Cortex of kidney (tissue), 1 donor: Measurements from ENCODE around the gene GABRR1.

Experiments used
- DNase-seq: peaks from one replicate; lab custom pipeline; 2025; lab: John Stamatoyannopoulos, UW

Gene GABRR1

GRCh38 chr6:89215391-89215790 lies 1.8 kb downstream of the GABRR1 start:
- DNase-seq = no peak

DNA sequence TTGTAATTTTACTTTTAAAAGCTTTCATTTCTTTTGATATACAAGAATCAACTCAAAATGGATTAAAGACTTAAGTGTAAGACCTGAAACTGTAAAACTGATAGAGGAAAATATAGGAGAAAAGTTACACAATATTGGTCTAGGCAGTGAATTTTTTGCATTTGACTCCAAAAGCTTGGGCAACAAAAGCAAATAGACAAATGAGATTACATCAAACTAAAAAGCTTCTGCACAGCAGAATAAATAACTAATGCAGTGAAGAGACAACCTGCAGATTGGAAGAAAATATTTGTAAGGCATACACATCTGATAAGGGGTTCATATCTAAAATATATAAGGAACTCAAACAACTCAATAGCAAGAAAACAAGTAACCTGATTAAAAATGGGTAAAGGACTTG lies 3.0 kb downstream of the GABRR1 start:
- DNase-seq = no peak

DNA sequence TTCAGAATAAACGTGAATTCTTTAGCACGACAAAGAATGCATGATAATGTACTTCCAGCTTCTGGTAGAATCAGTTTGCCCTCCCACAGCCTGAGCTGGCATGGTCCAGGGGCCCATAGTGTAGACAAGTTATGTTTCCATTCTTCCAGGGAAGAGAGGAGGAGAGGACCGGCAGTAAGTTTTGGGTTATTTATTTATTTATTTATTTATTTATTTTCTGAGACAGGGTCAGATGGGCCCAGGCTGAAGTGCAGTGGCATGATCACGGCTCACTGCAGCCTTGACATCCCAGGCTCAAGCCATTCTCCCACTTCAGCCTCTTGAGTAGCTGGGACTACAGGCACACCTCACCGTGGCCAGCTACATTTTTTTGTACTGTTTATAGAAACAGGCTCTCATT lies 4.7 kb downstream of the GABRR1 start:
- DNase-seq = no peak

GRCh38 chr6:89209457-89209856 lies 7.7 kb downstream of the GABRR1 start:
- no peak for DNase-seq

DNA sequence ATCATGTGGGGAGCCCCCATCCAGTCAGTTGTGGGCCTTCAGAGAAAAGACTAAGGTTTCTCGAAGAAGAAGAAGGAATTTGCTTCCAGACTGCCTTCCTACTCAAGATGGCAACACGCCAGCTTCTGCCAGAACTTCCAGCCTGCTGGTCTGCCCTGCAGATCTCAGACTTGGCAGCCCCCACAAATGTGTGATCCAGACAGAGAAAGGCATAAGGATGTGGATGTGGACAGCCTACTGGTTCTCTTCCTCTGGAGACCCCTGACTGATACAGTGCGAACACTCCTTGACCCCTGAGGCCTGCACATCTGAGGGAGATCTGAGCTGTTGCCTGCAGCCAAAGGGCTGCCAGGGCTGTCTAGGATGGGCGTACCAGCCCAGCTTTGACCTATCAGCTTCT lies 8.6 kb downstream of the GABRR1 start:
- DNase-seq = no peak

- no peak for DNase-seq
These were observed 11.3 kb downstream of the GABRR1 start for GRCh38 chr6:89205819-89206218.

- DNase-seq = no peak
These were observed 13.1 kb downstream of the GABRR1 start for GRCh38 chr6:89204096-89204495.

- DNase-seq = no peak
These were observed 16.4 kb downstream of the GABRR1 start for GRCh38 chr6:89200706-89201215.

DNA sequence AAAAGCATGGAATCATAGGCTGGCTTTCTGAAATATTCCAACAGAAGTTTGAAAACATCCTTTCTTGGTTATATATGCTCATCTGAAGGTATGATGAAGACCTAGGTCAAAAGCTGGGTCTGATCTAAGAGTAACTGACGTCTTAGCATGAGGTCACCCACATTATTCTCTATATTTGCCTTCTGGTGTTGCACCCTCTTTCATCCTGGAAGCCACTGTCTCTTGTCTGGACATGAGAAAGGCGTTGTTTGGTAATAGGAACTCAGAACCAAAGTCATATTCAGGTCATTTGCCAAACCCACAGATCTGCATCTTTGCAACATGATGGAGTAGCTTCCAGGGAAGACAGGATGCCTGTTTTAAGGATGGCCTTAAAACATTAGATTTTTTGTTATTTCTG lies 17.6 kb downstream of the GABRR1 start:
- no peak for DNase-seq

DNA sequence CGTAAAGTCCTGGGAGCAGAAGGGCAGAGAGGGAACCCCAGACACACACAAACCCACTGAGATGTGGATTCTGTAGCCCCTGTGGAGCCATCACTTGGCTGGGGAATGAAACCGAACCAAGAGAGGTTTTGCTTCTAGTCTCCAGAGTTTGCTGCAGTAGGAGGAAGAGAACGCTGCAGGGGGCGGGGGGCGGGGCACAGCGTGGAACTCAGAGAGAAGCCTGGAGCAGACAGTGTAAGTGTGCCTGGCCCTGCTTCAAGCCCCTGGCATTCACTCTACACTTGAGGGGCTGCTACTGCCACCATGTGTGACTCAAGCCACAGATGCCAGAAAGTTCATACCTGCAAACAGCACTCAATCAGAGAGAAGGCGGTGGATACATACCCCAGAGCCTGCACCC lies 18.9 kb downstream of the GABRR1 start:
- DNase-seq = no peak

DNA sequence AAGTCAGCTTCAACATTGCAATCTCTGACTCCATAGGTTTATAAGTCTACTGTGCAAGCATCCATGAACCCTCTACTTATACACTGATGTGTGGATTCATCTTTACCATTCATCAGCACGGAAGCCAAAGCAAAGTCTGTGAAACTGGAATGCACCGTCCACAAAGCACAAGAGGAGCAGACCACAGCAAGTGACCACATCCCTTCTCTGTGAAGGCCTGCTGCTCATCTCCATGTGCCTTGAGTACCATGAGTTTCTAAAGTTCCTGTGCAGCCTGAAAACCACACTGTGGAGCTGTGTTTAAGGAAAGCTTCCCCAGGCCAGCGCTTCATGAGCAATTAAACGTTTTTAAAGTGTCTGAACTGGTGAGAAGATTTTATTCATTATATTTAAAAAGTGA lies 20.0 kb downstream of the GABRR1 start:
- no peak for DNase-seq

DNA sequence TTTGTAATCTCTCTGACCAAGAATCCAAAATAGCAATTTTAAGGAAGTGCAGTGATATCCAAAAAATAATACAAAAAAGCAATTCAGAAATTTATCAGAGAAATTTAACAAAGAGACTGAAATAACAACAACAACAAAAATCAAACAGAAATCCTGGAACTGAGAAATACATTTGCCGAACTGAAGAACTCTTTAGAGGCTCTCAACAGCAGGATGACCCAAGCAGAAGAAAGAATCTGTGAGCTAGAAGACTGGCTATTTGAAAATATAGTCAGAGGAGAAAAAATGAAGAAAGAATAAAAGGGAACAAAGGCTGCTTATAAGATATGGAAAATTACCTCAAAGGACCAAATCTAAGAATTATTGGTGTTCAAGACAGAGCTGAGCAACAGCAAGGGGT lies 22.6 kb downstream of the GABRR1 start:
- no peak for DNase-seq

- DNase-seq = no peak
These were observed 26.4 kb downstream of the GABRR1 start for GRCh38 chr6:89190741-89191140.

- DNase-seq = no peak
These were observed 29.7 kb downstream of the GABRR1 start for GRCh38 chr6:89187504-89187903.

GRCh38 chr6:89186762-89187161 lies 30.4 kb downstream of the GABRR1 start:
- DNase-seq = no peak

DNA sequence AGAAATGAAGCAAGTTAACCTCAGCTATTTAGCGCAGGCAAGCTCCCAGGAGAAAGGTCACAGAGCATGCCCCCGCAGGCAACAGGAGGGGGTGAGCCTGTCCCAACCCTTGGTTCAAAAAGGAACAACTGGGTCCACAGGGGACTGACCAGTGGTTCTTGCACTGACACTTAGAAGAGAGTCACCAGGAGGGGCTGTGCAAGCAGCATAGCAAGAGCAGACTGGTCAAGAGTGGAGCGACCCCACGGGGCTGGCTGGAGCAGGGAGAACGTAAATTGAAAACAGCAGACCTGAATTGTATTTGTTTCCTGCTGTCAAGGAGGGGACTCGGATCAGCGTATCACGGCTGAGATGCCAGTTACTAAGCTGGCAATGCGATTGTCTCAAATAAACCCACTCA lies 32.8 kb downstream of the GABRR1 start:
- DNase-seq = no peak

- no peak for DNase-seq
These were observed 33.9 kb downstream of the GABRR1 start for GRCh38 chr6:89183294-89183693.

DNA sequence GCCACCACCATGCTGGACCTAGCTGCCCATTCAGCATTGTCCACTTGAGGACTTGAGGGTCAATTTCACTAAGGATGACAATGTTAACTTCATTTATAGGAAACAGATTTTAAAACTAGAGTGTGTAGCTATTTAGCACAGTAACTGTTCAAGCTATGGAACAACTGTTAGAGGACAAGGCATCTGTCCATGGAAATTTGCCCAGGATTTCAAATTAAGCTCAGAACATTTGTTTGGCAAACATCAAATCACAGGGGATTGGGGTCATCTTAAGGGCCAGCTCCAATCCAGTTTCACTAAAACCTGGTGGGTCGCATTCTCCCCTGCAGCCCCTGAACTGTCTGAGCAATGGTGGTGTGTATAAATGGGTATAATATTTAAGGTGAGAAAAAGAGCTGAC lies 36.2 kb downstream of the GABRR1 start:
- DNase-seq = no peak

DNA sequence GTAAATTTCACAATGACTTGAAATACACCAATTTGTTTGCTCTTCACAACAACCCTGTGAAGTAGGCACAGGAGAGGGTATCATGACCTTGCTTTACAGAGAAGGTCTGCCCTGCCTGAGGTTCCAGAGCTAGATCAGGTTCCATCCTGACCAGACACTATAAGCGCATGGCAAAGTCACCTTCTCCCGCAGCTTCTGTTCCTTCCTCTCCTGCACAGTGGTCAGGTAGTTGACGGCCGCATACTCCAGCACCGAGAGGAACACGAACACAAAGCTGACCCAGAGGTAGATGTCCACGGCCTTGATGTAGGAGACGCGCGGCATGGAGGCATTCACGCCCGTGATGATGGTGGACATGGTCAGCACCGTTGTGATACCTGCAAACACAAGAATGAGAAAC lies 37.0 kb downstream of the GABRR1 start:
- DNase-seq = no peak

GRCh38 chr6:89173634-89174033 lies 43.5 kb downstream of the GABRR1 start:
- no peak for DNase-seq

DNA sequence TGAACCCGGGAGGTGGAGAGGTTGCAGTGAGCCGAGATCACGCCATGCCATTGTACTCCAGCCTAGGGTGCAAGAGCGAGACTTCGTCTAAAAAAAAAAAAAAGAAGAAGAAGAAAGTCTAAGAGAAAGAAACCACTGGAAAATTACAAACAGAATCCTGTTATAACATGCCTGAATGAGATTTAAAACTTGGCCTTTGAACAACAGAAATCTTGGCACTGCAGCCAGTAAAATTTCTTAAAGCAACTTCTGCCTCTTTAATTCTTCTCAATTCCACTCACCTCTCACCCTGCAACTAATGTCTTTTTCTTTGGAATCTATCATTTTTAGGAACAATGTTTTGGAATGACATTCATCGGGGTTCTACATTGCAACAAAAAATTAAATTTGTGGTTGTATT lies 45.0 kb downstream of the GABRR1 start:
- DNase-seq = no peak

- no peak for DNase-seq
These were observed 55.1 kb downstream of the GABRR1 start for GRCh38 chr6:89162047-89162371.

DNA sequence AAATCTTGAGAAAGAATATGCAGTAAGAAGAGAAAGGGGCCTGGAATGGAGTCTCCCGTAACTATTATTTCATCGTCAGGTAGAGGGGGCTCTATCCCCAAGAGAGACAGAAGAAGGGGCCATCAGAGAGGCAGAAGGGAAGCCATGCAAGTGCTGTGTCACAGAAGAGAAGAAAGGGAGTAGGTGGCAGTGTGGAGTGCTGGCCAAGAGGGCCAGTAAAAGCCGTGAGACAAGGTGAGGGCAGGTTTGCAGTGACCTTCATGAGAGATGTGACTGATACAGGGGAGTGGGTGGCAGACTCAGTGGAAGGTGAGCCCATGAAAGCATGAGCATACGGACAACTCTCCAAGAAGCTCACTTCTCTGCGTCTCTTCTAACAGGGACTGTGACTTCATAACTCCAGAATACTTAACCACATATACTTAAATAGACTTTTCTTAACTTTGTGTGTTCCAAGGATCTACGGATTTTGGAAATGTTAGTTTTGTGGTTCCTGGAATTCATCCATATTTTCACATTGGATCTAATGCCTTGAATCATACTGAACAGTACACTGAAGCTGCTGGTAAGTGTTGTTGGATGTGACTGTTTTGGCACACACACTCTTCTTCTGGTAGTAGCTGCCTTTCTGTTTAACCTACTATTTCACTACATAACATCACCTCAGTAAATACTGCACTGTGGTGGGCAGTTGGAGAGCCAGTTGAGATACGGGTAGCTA lies 55.7 kb downstream of the GABRR1 start:
- DNase-seq = no peak

- no peak for DNase-seq
These were observed 56.6 kb downstream of the GABRR1 start for GRCh38 chr6:89160331-89161092.
